ENCODE results near the gene IFTAP. TPM values are rescaled to one million over a fixed set of nuclear protein-coding genes. Genes with fewer than 3 reads are reported as not detected.
"Not testable (repeated sequence)": the region's sequence is repeated elsewhere in the genome, so short reads cannot be mapped to it uniquely, and the experiment has no call there.

The IFTAP gene
- total RNA-seq, 1 donor from 2014 or later = 64.4 TPM

DNA sequence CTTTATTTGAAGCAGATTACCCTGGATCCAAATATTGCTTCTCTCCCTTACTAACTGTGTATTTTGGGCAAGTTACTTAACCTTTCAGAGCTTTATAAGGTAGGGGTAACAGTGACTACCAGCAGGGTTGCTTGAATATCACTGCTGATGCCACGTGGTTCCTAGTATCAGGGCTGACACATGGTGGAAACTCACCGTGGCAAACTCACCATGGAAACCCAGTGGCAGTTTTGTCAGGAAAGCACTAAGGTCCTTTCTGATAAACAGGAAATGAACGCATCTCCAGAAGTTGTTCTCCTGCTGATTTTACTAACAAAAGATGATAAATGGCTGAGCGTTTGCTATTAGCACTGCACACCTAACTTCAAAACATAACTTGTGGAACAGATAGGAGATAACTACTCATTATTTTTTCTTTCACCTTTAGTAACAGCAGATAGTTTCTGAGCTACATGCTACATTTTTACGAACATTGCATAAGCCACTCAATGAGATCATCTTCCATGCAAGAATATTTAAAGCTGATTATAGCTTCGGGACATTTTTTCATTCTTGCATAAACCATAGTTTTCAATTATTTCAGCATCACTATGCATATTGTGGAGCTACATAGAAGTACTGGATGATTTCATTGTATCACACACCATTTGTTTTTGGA is 63.4 kb downstream of the IFTAP start:
- DNase-seq = no peak

DNA sequence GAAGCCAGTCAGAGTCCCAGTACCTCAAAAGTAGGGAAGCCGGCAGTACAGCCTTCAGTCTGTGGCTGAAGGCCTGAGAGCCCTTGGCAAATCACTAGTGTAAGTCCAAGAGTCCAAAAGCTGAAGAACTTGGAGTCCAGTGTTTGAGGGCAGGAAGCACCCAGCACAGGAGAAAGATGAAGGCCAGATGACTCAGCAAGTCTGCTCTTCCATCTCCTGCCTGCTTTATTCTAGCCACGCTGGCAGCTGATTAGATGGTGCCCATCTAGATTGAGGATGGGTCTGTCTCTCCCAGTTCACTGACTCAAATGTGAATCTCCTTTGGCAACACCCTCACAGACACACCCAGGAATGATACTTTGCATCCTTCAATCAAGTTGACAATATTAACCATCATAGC is 67.1 kb downstream of the IFTAP start:
- not testable (repeated sequence) for DNase-seq

DNA sequence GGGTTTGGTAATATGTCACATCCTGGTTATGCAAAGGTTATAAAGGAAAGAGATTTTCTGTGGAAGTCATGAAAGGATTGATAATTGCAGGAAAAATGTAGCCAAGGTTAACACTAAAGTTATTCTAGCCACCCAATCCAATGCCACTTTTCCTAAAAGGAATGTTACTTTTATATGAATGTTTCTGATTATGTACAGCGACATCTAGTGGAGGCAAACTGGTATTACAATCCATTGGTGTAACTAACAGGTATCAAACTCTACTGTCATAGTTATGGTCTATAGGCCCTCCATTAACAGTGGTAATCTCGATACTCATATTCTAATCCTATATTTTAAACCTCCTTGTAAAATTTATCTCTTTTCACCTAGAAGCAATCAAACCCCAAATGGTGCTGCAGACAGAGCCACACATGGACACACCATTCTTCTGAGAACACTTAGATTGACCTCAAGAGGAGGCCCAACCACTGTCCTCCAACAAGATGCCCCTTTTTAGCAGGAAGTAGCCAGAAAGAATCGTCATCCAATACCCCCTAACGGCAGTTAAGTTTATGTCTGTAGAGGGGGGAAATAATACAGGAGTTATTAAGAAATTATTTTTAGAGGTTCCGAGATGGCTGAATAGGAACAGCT is 78.6 kb downstream of the IFTAP start:
- no peak for DNase-seq

GRCh38 chr11:36679547-36679946 is 85.2 kb downstream of the IFTAP start:
- not testable (repeated sequence) for DNase-seq

- DNase-seq = no peak
Measured at GRCh38 chr11:36683818-36684217, 89.5 kb downstream of the IFTAP start.

GRCh38 chr11:36684840-36685801 is 90.8 kb downstream of the IFTAP start:
- DNase-seq = no peak

DNA sequence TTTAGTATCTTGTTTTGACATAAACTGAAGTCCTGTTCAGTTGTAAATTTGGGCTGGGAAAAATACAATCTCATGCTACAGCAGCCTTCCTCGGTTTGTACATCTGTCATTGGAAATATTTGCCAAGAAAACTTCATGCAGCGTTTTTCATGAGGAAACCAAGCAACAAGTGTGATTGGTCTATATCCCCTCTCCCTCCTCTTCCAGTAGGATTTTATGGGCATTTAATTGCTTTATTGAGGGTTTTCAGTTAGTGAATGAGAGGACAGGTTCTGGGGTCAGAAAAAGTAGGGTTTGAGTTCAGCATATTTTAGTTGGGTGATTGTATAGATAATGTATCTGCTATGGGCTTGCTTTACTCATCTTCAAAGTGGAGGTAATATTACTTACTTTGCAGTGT is 93.8 kb downstream of the IFTAP start:
- no peak for DNase-seq

DNA sequence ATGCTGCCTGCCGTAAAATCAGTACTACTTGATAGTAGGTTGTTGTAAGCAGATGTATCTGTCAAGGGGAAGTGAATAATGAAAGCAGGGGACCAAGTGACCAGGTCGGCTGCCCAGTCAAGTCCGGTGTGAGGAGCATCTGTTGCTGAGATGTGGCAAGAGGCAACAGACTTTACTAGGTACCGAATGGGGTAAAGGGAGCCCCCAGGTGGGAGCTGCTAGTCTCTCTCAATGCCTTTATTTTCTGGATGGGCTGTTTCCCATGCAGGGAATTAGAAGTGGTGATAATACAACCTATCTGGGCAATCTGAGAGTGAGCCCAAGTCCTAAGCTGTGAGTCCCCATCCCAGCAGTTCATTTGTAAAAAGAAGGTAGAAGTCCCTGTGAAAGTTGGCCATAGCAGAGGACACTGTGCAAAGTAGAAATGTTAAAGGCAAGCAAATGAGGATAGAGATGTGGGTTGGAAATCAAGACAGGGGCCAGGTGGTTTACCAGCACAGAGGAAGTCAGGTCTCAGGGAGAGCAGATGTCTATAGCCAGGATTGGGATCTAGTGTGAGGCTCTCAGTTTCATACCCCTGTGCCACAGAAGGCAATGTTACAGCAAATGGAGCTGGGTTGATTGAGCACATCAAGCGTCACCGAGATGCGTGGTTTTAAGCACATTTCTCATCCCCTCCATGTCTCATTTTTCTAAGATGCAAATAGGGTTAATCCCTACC is 94.4 kb downstream of the IFTAP start:
- no peak for DNase-seq

- DNase-seq = no peak
Measured at GRCh38 chr11:36689442-36689841, 95.1 kb downstream of the IFTAP start.

- DNase-seq = no peak
Measured at GRCh38 chr11:36692704-36693103, 98.4 kb downstream of the IFTAP start.

- no peak for DNase-seq
Measured at GRCh38 chr11:36693139-36693843, 99.0 kb downstream of the IFTAP start.

DNA sequence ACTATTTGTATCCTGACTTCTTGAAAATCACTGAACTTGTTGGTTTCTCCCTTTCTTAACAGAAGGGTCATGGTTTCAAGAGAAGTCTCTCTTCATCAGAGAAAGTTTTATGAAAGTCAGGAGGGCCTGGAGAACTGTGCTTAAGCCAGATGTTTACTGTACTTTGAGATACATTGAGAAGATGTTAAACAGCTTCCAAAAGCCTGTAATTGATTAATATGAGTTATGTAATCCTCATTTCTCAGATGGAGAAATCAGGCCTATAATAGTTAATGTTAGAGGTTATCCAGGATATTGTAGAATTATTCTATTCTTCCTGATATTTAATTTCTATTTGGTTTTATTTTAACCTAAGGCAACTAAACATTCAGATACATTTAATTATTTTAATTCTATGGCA is 100.8 kb downstream of the IFTAP start:
- no peak for DNase-seq

DNA sequence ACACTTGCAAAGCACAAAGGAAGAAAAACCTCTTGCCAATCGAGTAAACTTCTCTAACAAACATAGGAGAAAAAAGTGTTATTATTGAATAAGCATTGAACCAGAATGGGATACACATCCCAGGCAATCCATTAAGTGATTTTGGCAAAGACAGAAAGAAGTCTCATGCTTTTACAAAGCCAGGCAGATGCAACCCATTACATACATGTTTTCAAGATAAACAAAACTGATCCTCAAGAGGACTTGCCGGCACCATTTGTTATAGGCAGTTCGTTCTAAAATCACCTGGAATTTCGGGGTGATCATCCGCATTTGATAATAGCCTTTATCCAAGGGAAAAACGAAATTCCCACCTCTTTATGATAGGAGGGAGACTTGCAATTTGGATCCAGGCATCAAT is 101.3 kb downstream of the IFTAP start:
- DNase-seq = no peak

DNA sequence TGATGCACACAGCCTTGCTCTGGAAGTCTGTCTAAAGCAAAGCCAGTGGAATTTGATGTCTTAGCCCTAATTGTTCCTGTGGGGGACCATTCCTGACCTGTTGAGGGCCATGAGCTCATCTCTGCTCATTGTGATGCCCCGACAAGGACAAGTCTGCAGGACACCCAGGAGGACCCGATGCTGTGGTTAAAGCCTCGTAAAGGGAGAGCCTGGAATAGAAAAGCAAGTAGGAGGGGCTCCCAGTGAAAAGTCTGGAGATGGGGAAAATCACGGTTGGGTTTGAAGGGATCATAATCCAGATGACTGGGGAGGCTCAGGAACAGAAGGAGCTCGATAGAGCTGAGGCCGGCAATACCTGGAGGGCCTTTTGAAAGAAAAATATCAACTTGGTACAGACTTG is 102.2 kb downstream of the IFTAP start:
- DNase-seq = no peak

DNA sequence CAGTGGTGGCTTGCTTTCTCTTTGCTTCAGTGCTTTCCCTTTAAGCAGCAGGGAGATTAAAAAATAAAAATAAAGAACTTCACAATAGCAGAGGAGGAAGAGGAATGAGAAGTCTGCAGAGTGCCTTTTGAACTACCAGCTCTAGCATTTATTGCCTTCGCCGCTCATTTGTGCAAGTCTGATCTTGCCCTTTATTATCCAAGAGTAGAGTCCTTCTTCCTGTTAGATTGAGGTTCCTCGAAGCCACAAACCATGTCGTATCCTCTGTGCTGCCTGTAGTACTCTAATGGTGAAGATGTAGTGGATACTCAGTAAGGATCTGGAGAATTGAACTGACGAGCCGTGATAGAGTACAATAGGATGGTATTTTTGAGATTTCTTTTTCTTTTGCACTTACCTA is 105.0 kb downstream of the IFTAP start:
- no peak for DNase-seq

- no peak for DNase-seq
Measured at GRCh38 chr11:36700246-36700645, 105.9 kb downstream of the IFTAP start.

DNA sequence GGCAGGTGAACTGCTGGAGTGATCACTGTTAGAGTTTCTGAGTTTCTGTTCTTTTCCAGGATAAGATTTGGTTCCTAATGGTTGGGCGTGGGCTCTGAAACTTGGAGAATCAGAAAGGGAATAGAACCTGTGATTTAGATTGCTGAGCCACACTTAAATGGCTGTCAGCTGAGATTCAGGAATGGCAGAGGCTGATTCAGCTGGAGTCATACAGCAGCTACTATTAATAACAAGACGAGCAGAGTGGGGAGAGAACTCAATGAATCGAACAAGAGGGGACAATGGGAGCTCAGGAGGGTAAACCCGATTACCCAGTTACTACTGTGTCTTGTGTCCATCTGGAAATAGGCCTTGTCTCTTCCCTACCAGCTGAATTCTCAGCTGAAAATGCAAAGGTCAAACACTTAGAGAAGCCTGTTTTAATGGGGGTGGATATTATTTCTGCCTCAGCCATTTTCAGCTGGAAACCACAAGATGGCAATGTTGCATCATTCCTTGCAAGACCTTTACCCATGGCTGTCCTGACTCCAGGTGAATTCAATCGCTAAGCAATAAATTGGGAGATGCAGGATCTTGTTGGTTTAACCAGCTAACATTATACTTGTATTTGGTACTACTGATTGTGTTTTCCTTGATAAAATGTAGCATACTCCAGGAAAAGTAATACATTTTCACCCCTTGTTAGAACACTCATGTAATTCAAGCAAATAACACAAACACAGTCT is 108.2 kb downstream of the IFTAP start:
- no peak for DNase-seq

- DNase-seq = no peak
Measured at GRCh38 chr11:36703055-36703404, 108.7 kb downstream of the IFTAP start.
